Measurements from ENCODE around the gene TMEM267. TPM values are rescaled to one million over a fixed set of nuclear protein-coding genes. Genes with fewer than 3 reads are reported as not detected.

Gene TMEM267
- total and polyA plus RNA-seq, 2 of the 4 experiments (the other 2 are of a cell fraction), result 9.2 to 12.0 TPM

GRCh38 chr5:43514471-43514815, 30.8 kb upstream of the TMEM267 start:
- H4K91ac ChIP-seq (ENCODE audit: insufficient read depth, low read depth, low read length), result peak overlapping the region; percentile 58; the same call in 1 of the 2 replicates
- no peaks in the 10 kb centered on the region for H3K27me3 ChIP-seq (ENCODE audit: control insufficient read depth, insufficient read depth, low read length)
- H2BK15ac ChIP-seq (ENCODE audit: low read depth, low read length), result 0 out of 3 replicates have a peak overlapping the region, but pooled peaks have one; percentile 13
- peaks cover 12 to 20% of the 10 kb centered on the region in 2 experiments for H3K79me1 ChIP-seq (ENCODE audit: low read depth in 1 of 2, low read length in 2 of 2)
- peak overlapping the region; percentile 93 for H2AFZ ChIP-seq (replicated peaks; ENCODE audit: low read length, poor library complexity)
- H3K9me1 ChIP-seq (ENCODE audit: insufficient read depth, low read length), result no peaks in the 10 kb centered on the region
- peak overlapping the region; percentile 66 for H2BK5ac ChIP-seq (ENCODE audit: low read depth, low read length, poor library complexity, severe bottlenecking)
- intact Hi-C loops (cut with micrococcal nuclease), result loop anchor here (2.0 to 5.0 kb wide), 2 partner anchors 30 to 562 kb away; no protein-coding TSS in a partner anchor
- H3K4ac ChIP-seq (ENCODE audit: low read depth, low read length), result peak overlapping the region; percentile 44
- H2AK5ac ChIP-seq (ENCODE audit: low read depth, low read length), result no peak overlapping the region
- peak overlapping the region; percentile 82 for H3K56ac ChIP-seq (ENCODE audit: extremely low read depth, insufficient read depth, low read length)
- H3K27ac ChIP-seq (ENCODE audit: insufficient read depth, low read length), result peak overlapping the region; percentile 44; the same call in 1 of the 2 replicates
- peak overlapping the region; percentile 6; the same call in 1 of the 2 replicates for H3K18ac ChIP-seq (ENCODE audit: low read depth, low read length)
- H4K5ac ChIP-seq (ENCODE audit: low read depth, low read length), result no peak overlapping the region
- CTCF ChIA-PET, result no interaction called here
- TF ChIP-seq RFX5 (IDR thresholded peaks at IDR 0.05; ENCODE audit: low read depth, low read length) (no peak), CEBPB (IDR thresholded peaks at IDR 0.05; ENCODE audit: low read depth, low read length) (peak; percentile 45; the same call in 1 of the 2 replicates)
- TSS peak; percentile 87 for BruUV-seq (replicated peaks)
- no peaks in the 10 kb centered on the region for H3K4me1 ChIP-seq (ENCODE audit: control insufficient read depth, insufficient read depth, low read length)
- DNase-seq (peak; percentile 87), ATAC-seq (ENCODE audit: low read depth) (peak; percentile 72)
- H3K23ac ChIP-seq (ENCODE audit: low read depth, low read length), result peak overlapping the region; percentile 84
- peak overlapping the region; percentile 67 for H3K4me3 ChIP-seq (ENCODE audit: insufficient read depth, low read depth, low read length)
- POLR2A ChIA-PET (ENCODE audit: unreplicated experiment), result no interaction called here
- in situ Hi-C loops (cut with MboI; ENCODE audit: low sequenced_read_pairs), result no loop called here
- H2AK9ac ChIP-seq (replicated peaks; ENCODE audit: low read depth, low read length, poor library complexity), result peak overlapping the region; percentile 85
- peak overlapping the region; percentile 64 for H3K14ac ChIP-seq (replicated peaks; ENCODE audit: low read depth, low read length)
- dilution Hi-C loops (cut with HindIII; ENCODE audit: low sequenced_read_pairs, unreplicated experiment), result no loop called here
- no peaks in the 10 kb centered on the region for H3K9me3 ChIP-seq (ENCODE audit: control insufficient read depth, insufficient read depth, low read length)
- peak overlapping the region; percentile 27 to 86; a peak in 3 of 4 replicates for H4K8ac ChIP-seq (ENCODE audit: low read depth in 2 of 2, low read length in 2 of 2)
- peak overlapping the region; percentile 52 for H3K9ac ChIP-seq (ENCODE audit: low read depth, low read length)
- peak overlapping the region; percentile 87 for H3K4me2 ChIP-seq (ENCODE audit: low read depth, low read length)
- WGBS, 2 experiments (ENCODE audit: extremely low coverage in 2 of 2, insufficient read length in 1 of 2), result 0% methylated on average over 3 of the region's 6 CpGs; no CpG with 5 or more reads in 1 of the 2 experiments
- H2BK120ac ChIP-seq (ENCODE audit: low read depth, low read length), result 0 out of 2 replicates have a peak overlapping the region, but pooled peaks have one; percentile 7
- H3K36me3 ChIP-seq (ENCODE audit: control insufficient read depth, insufficient read depth, low read length), result no peaks in the 10 kb centered on the region
- H2BK20ac ChIP-seq (ENCODE audit: low read depth, low read length), result no peak overlapping the region
- H4K20me1 ChIP-seq (ENCODE audit: insufficient read depth, low read length), result no peaks in the 10 kb centered on the region; the same call in 1 of the 2 replicates

Data from IMR-90 (cell line).